Epithelial cell of prostate (primary cell): Measurements from ENCODE around the gene LYZL2.
A peak's percentile ranks its signal among the peaks of the same experiment; 100 is the strongest.
"Not testable (repeated sequence)": the region's sequence is repeated elsewhere in the genome, so short reads cannot be mapped to it uniquely, and the experiment has no call there.

ENCODE experiments used
- DNase-seq: peaks from one replicate; pipeline ENCODE4 v3.0.0-alpha.2; 2011; ENCODE audit warnings: low read depth, low spot score
- H3K27ac ChIP-seq: fragments of 450-650 bp; 2 replicates; pipeline ENCODE4 v1.5.1; 2017; ENCODE audit warnings: mild to moderate bottlenecking

The LYZL2 gene

GRCh38 chr10:30629653-30630052, at the start of gene LYZL2:
TSS of gene LYZL2 (minus strand) at chr10:30629753. CDS start at chr10:30626915, 2,838 bp downstream.
- no peak for DNase-seq
- H3K27ac ChIP-seq = no peak within 1 kb of the TSS

GRCh38 chr10:30677616-30678015, 48.1 kb upstream of the LYZL2 start:
- not testable (repeated sequence) for H3K27ac ChIP-seq, DNase-seq

GRCh38 chr10:30677146-30677545, 47.6 kb upstream of the LYZL2 start:
- DNase-seq, H3K27ac ChIP-seq: not testable (repeated sequence)

GRCh38 chr10:30675791-30676718, 46.5 kb upstream of the LYZL2 start:
- no peak overlapping the region for H3K27ac ChIP-seq
- no peak for DNase-seq

GRCh38 chr10:30674796-30675195, 45.2 kb upstream of the LYZL2 start:
- DNase-seq = no peak
- no peak overlapping the region for H3K27ac ChIP-seq

- not testable (repeated sequence) for DNase-seq, H3K27ac ChIP-seq
Measured at GRCh38 chr10:30673262-30673661, 43.7 kb upstream of the LYZL2 start.

- not testable (repeated sequence) for H3K27ac ChIP-seq, DNase-seq
Measured at GRCh38 chr10:30672338-30672737, 42.8 kb upstream of the LYZL2 start.

GRCh38 chr10:30671026-30671616, 41.6 kb upstream of the LYZL2 start:
- no peak overlapping the region for H3K27ac ChIP-seq
- peak; percentile 12 for DNase-seq

- not testable (repeated sequence) for H3K27ac ChIP-seq, DNase-seq
Measured at GRCh38 chr10:30667982-30668381, 38.4 kb upstream of the LYZL2 start.

- not testable (repeated sequence) for H3K27ac ChIP-seq, DNase-seq
Measured at GRCh38 chr10:30663403-30663802, 33.9 kb upstream of the LYZL2 start.

GRCh38 chr10:30662814-30663213, 33.3 kb upstream of the LYZL2 start:
- H3K27ac ChIP-seq = no peak overlapping the region
- no peak for DNase-seq

GRCh38 chr10:30660314-30660713, 30.8 kb upstream of the LYZL2 start:
- not testable (repeated sequence) for DNase-seq, H3K27ac ChIP-seq

- no peak overlapping the region for H3K27ac ChIP-seq
- DNase-seq = no peak
Measured at GRCh38 chr10:30656233-30656632, 26.7 kb upstream of the LYZL2 start.

GRCh38 chr10:30655001-30655400, 25.4 kb upstream of the LYZL2 start:
- DNase-seq, H3K27ac ChIP-seq: not testable (repeated sequence)

GRCh38 chr10:30651470-30652397, 22.2 kb upstream of the LYZL2 start:
- not testable (repeated sequence) for DNase-seq, H3K27ac ChIP-seq

- no peak for DNase-seq
- no peak overlapping the region for H3K27ac ChIP-seq
Measured at GRCh38 chr10:30647089-30647488, 17.5 kb upstream of the LYZL2 start.

GRCh38 chr10:30645340-30645827, 15.8 kb upstream of the LYZL2 start:
- no peak for DNase-seq
- no peak overlapping the region for H3K27ac ChIP-seq

GRCh38 chr10:30644408-30644861, 14.9 kb upstream of the LYZL2 start:
- H3K27ac ChIP-seq, DNase-seq: not testable (repeated sequence)

GRCh38 chr10:30643557-30644199, 14.1 kb upstream of the LYZL2 start:
- not testable (repeated sequence) for DNase-seq, H3K27ac ChIP-seq

- DNase-seq, H3K27ac ChIP-seq: not testable (repeated sequence)
Measured at GRCh38 chr10:30642856-30643255, 13.3 kb upstream of the LYZL2 start.
